ENCODE measurements around the gene ZNF428. TPM values are rescaled to one million over a fixed set of nuclear protein-coding genes. Genes with fewer than 3 reads are reported as not detected.
"Not testable (repeated sequence)": the region's sequence is repeated elsewhere in the genome, so short reads cannot be mapped to it uniquely, and the experiment has no call there.

ZNF428 gene
- total and polyA plus RNA-seq, 8 donors = 12.0 to 55.0 (median 19.4) TPM

DNA sequence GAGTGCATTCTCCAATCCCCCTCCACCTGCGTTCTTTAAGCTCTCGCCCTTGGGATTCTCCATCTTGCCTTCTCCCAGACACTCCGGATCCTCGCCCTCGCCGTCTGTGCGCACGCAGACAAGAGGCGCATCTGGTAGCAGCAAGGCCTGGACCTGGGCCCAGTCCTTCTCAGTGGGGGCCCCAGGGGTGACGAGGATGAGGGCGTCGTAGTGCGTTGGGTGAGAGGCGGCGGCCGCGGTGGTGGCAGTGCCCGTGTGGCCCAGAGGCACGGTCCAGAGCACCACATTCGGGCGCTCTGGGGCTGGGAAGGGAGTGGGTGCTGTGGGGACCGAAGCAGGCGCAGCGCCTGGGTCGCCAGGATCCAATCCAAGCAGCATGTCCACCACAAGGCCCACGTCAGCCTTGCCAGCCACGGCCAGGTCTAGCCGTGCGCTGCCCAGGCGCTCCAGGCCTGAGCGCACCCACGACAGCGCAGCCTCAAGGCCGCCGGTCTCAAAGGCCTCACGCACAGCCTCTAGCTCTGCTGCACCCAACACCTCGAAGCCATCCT, 26.6 kb downstream of the ZNF428 start:
- Histone ChIP-seq H3K27ac (no peak overlapping the region), H3K9me3 (no peaks in the 10 kb centered on the region), H3K27me3 (no peaks in the 10 kb centered on the region), H3K4me3 (no peak overlapping the region), H3K36me3 (peaks cover 0 to 15% (median 7%) of the 10 kb centered on the region in 3 donors), H3K4me1 (peaks cover 6 to 19% (median 17%) of the 10 kb centered on the region in 3 donors)
- TF ChIP-seq, protein P1, sequence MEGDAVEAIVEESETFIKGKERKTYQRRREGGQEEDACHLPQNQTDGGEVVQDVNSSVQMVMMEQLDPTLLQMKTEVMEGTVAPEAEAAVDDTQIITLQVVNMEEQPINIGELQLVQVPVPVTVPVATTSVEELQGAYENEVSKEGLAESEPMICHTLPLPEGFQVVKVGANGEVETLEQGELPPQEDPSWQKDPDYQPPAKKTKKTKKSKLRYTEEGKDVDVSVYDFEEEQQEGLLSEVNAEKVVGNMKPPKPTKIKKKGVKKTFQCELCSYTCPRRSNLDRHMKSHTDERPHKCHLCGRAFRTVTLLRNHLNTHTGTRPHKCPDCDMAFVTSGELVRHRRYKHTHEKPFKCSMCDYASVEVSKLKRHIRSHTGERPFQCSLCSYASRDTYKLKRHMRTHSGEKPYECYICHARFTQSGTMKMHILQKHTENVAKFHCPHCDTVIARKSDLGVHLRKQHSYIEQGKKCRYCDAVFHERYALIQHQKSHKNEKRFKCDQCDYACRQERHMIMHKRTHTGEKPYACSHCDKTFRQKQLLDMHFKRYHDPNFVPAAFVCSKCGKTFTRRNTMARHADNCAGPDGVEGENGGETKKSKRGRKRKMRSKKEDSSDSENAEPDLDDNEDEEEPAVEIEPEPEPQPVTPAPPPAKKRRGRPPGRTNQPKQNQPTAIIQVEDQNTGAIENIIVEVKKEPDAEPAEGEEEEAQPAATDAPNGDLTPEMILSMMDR (IDR thresholded peaks at IDR 0.05) = no peak
- intact Hi-C loops (cut with DNase I) = no loop called here
- 93% methylated on average over 37 of the region's 37 CpGs for WGBS, 2 donors
- ATAC-seq (no peak), FAIRE-seq (no peak), DNase-seq (peak in 1 of 6 donors; percentile 50)

DNA sequence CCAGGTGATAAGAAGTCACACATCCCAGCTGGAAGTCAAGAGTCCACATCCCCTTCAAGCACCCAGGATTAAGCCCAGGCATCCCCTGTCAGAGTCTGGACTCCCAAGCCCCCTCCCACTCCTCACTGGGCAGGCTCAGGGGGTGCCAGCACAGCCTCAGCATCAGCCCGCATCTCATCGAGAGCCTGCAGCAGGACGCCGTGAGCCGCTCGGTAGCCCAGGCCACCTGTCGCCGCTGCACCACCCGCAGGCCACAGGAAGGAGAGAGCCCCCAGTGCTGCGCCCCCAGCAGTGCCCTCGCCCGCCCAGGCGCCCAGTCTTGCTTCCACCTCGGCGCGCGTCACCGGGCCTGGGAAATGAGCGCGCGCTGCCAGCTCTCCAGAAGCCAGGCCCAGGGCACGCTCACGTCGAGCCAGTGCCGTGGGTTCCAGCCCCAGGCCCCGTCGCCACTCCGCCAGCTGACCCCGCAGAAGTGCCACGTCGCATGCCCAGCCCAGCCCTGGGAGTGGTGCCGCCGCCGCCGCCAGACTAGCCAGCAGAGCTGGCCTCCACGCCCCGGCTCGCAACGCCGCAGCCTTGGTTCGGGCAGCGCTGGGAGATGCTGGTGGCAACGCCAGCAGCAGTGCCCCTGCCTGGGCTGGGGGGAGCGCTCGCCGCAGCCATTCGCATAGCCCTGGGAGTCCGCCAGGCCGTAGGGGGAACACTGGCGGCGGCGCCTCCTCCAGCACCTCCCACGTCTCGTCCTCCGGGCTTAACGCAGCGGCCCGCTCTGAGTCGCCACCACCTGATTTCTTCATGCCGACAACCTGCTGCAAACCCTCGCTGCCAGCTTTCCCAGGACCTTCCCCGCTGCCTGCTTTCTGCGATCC, 27.3 kb downstream of the ZNF428 start:
- Histone ChIP-seq H3K27me3 (no peaks in the 10 kb centered on the region), H3K4me1 (peaks cover 3 to 12% (median 12%) of the 10 kb centered on the region in 3 donors), H3K27ac (no peak overlapping the region), H3K4me3 (no peak overlapping the region), H3K36me3 (peaks cover 0 to 15% (median 7%) of the 10 kb centered on the region in 3 donors), H3K9me3 (no peaks in the 10 kb centered on the region)
- ATAC-seq (no peak), FAIRE-seq (no peak), DNase-seq (peak in 1 of 6 donors; percentile 45)
- WGBS, 2 donors = 96% methylated on average over 56 to 63 of the region's 63 CpGs
- TF ChIP-seq, protein P1 (IDR thresholded peaks at IDR 0.05) = no peak
- intact Hi-C loops (cut with DNase I) = no loop called here

DNA sequence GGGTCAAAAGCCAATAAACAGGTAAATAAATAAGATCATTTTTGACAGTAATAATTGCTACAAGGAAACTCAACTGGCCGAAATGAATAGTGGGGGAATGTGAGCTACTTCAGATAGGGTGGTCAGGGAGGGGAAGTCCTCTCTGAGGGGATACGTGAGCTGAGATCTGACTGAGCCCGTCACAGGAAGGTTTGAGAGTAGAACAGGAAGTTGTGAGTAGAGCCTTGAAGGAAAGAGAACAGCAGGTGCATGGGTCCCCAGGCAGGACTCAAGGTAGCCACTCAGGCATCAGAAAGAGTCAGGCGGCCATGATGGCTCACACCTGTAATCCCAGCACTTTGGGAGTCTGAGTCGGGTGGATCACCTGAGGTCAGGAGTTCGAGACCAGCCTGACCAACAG, 29.8 kb downstream of the ZNF428 start:
- 81% methylated on average over 6 of the region's 6 CpGs for WGBS, 2 donors
- Histone ChIP-seq H3K36me3 (peaks cover 0 to 15% (median 7%) of the 10 kb centered on the region in 3 donors), H3K27me3 (no peaks in the 10 kb centered on the region), H3K27ac (no peak overlapping the region), H3K4me3 (no peak overlapping the region), H3K9me3 (no peaks in the 10 kb centered on the region), H3K4me1 (peaks cover 0 to 8% (median 5%) of the 10 kb centered on the region in 3 donors)
- intact Hi-C loops (cut with DNase I) = no loop called here
- ATAC-seq = no peak
- FAIRE-seq = no peak
- TF ChIP-seq, protein P1 (IDR thresholded peaks at IDR 0.05) = no peak
- DNase-seq = no peak

DNA sequence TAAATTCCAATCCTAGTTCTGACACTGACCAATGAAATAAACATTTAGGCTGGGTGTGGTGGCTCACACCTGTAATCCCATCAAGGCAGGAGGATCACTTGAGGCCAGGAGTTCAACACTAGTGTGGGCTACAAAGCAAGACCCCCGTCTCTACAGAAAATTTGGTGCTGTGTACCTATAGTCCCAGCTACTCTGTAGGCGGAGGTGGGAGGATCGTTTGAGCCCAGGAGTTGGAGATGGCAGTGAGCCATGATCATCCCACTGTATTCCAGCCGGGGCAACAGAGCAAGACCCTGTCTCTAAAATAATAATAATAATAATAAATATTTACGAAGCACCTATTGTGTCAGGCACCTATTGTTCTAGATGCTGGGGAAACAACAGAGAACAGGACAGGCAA, 30.2 kb downstream of the ZNF428 start:
- no peaks in the 10 kb centered on the region for H3K9me3 ChIP-seq
- H3K4me1 ChIP-seq = peaks cover under 1 to 8% (median 2%) of the 10 kb centered on the region in 3 donors
- no peak overlapping the region for H3K4me3 ChIP-seq
- no peak for FAIRE-seq
- H3K27me3 ChIP-seq = no peaks in the 10 kb centered on the region
- DNase-seq = no peak
- WGBS, 2 donors = 84 to 90% methylated on average over 5 of the region's 5 CpGs
- intact Hi-C loops (cut with DNase I) = no loop called here
- TF ChIP-seq, protein P1 (IDR thresholded peaks at IDR 0.05) = no peak
- H3K36me3 ChIP-seq = peaks cover 0 to 15% (median 7%) of the 10 kb centered on the region in 3 donors
- no peak for ATAC-seq
- no peak overlapping the region for H3K27ac ChIP-seq

DNA sequence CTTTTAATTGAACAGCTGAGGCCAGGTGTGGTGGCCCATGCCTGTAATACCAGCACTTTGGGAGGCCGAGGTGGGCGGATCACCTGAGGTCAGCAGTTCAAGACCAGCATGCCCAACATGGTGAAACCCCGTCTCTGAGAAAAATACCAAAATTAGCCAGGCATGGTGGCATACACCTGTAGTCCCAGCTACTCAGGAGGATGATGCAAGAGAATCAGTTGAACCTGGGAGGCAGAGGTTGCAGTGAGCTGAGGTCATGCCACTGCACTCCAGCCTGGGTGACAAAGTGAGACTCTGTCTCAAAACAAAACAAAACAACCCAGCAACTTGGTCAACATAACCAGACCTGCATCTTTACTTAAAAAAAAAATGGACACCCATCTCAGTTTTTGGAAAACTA, 32.4 kb downstream of the ZNF428 start:
- H3K9me3 ChIP-seq; intact Hi-C loops (cut with DNase I); H3K27ac ChIP-seq; ATAC-seq; FAIRE-seq; H3K4me3 ChIP-seq; H3K36me3 ChIP-seq; H3K4me1 ChIP-seq; H3K27me3 ChIP-seq; DNase-seq: not testable (repeated sequence)
- 94 to 99% methylated on average over 3 of the region's 3 CpGs for WGBS, 2 donors

Measured in pancreas (tissue), 10 donors.